Mucosa of stomach (tissue), 1 donor: ENCODE results near the gene PREPL.

ENCODE experiments used
- H3K27me3 ChIP-seq: one replicate; pipeline ENCODE4 v1.7.0; 2013; ENCODE audit warnings: mild to moderate bottlenecking, low read length; ENCODE audit not compliant: control insufficient read depth, insufficient read depth
- H3K36me3 ChIP-seq: one replicate; pipeline ENCODE4 v1.7.0; 2013; ENCODE audit warnings: low read length; ENCODE audit not compliant: control insufficient read depth, insufficient read depth
- H3K4me1 ChIP-seq: one replicate; pipeline ENCODE4 v1.7.0; 2013; ENCODE audit warnings: mild to moderate bottlenecking, low read length; ENCODE audit not compliant: control insufficient read depth, insufficient read depth
- H3K4me3 ChIP-seq: one replicate; pipeline ENCODE4 v1.7.0; 2013; ENCODE audit warnings: low read length
- H3K9ac ChIP-seq: one replicate; pipeline ENCODE4 v1.7.0; 2013; ENCODE audit warnings: mild to moderate bottlenecking, low read length, moderate library complexity
- H3K9me3 ChIP-seq: one replicate; pipeline ENCODE4 v1.7.0; 2013; ENCODE audit warnings: mild to moderate bottlenecking, low read length, moderate library complexity; ENCODE audit not compliant: control insufficient read depth
- donor health status: Pancreatic carcinoma.

Gene PREPL

GRCh38 chr2:44342854-44343253 is 18.4 kb downstream of the PREPL start:
- H3K4me3 ChIP-seq: no peak overlapping the region
- H3K9ac ChIP-seq: no peak overlapping the region
- H3K4me1 ChIP-seq: peaks cover 6% of the 10 kb centered on the region
- H3K36me3 ChIP-seq: peaks cover 6% of the 10 kb centered on the region
- no peaks in the 10 kb centered on the region for H3K9me3 ChIP-seq
- no peaks in the 10 kb centered on the region for H3K27me3 ChIP-seq

GRCh38 chr2:44335806-44336538 is 25.3 kb downstream of the PREPL start:
- H3K9me3 ChIP-seq: no peaks in the 10 kb centered on the region
- no peaks in the 10 kb centered on the region for H3K27me3 ChIP-seq
- no peak overlapping the region for H3K4me3 ChIP-seq
- no peaks in the 10 kb centered on the region for H3K4me1 ChIP-seq
- H3K36me3 ChIP-seq: peaks cover 8% of the 10 kb centered on the region
- no peak overlapping the region for H3K9ac ChIP-seq

GRCh38 chr2:44333994-44334393 is 27.3 kb downstream of the PREPL start:
- peaks cover 8% of the 10 kb centered on the region for H3K36me3 ChIP-seq
- H3K4me3 ChIP-seq: no peak overlapping the region
- H3K9ac ChIP-seq: no peak overlapping the region
- H3K27me3 ChIP-seq: no peaks in the 10 kb centered on the region
- H3K9me3 ChIP-seq: no peaks in the 10 kb centered on the region
- H3K4me1 ChIP-seq: no peaks in the 10 kb centered on the region

- Histone ChIP-seq H3K27me3 (no peaks in the 10 kb centered on the region), H3K4me3 (no peak overlapping the region), H3K9me3 (no peaks in the 10 kb centered on the region), H3K9ac (no peak overlapping the region), H3K36me3 (no peaks in the 10 kb centered on the region), H3K4me1 (no peaks in the 10 kb centered on the region)
Measured at GRCh38 chr2:44330801-44331200, 30.5 kb downstream of the PREPL start.

DNA sequence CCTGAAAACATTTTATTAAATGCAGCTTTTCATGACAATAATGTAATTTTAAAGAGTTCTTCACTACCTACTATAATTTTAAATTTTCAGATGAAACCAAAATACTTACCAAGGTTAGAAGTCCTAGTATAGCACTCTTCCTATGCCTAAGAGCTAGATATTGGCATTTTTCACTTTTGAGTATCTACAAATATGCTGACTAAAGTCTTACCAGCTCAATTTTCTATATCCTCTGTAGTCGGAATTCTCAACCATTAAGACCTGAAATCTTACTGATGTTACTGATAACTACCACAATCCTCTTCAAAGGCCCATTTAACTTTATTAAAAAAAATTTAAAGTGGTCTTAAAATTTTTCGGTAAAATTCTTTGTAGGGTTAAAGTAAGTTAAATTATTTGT is 32.0 kb downstream of the PREPL start:
- no peak overlapping the region for H3K9ac ChIP-seq
- H3K36me3 ChIP-seq: no peaks in the 10 kb centered on the region
- no peaks in the 10 kb centered on the region for H3K9me3 ChIP-seq
- H3K27me3 ChIP-seq: no peaks in the 10 kb centered on the region
- H3K4me3 ChIP-seq: no peak overlapping the region
- no peaks in the 10 kb centered on the region for H3K4me1 ChIP-seq

DNA sequence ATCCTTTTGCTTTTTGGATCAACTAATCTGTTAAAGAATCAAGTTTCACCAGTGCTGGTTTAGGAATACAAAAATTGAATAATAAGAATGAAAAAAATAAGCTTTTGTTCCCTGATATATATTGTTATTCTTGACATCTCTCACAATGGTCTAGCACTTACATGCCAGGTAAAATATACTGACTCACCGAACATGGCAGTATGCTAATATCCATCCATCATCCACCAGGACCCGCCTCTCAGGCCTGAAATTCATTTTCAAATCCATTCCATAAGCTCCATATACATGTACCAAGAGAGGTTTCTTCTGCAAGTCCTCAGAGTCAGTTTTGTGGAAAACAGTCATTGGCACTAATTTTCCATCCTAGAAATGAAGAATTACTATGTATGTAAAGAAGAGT is 32.5 kb downstream of the PREPL start:
- no peak overlapping the region for H3K4me3 ChIP-seq
- no peaks in the 10 kb centered on the region for H3K36me3 ChIP-seq
- H3K27me3 ChIP-seq: no peaks in the 10 kb centered on the region
- no peaks in the 10 kb centered on the region for H3K4me1 ChIP-seq
- no peak overlapping the region for H3K9ac ChIP-seq
- H3K9me3 ChIP-seq: no peaks in the 10 kb centered on the region

- no peak overlapping the region for H3K9ac ChIP-seq
- no peaks in the 10 kb centered on the region for H3K4me1 ChIP-seq
- H3K27me3 ChIP-seq: no peaks in the 10 kb centered on the region
- H3K36me3 ChIP-seq: peaks cover 5% of the 10 kb centered on the region
- H3K4me3 ChIP-seq: no peak overlapping the region
- no peaks in the 10 kb centered on the region for H3K9me3 ChIP-seq
Measured at GRCh38 chr2:44326548-44327264, 34.6 kb downstream of the PREPL start.

DNA sequence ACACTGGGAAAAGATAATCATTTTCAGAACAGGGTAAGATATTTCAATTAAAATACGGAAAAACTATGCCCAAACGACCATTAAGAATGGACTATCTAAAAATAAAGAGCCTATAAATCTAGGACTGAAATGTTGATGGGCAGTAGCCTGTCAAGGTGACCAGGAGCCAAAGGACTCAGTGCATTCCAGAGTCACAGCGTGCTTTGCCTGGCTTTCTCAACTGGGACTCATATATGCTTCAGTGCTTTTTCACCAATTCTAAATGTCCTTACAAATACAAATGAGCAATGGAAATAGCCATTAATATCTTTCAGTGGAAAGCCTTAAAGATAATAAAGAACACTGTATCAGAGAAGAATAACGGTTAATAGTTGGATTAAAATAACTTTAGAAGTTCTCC is 35.4 kb downstream of the PREPL start:
- Histone ChIP-seq H3K4me1 (no peaks in the 10 kb centered on the region), H3K9me3 (no peaks in the 10 kb centered on the region), H3K36me3 (peaks cover 10% of the 10 kb centered on the region), H3K4me3 (no peak overlapping the region), H3K27me3 (no peaks in the 10 kb centered on the region), H3K9ac (no peak overlapping the region)

DNA sequence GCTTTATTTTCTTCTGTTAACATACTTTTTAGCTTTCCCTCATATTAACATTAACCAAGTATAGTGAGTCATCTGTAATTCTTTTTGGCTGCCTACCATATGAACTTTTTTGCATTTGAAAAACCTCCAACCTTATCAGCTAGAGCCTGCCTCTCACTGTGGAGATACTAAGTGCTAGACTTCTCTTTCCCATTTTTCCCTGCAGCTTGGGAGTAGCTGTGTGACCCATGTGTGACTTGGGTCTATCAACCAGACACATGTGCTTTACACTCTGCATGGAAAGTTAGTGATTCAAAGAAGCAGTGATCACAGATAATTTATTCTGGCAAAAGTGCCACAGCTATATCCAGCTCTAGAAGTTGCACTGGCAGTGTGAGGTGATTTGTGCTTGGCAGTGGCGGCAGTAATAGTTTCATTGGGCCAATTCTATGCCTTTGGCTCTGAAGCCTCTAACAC is 36.3 kb downstream of the PREPL start:
- Histone ChIP-seq H3K4me1 (no peaks in the 10 kb centered on the region), H3K36me3 (peaks cover 10% of the 10 kb centered on the region)

DNA sequence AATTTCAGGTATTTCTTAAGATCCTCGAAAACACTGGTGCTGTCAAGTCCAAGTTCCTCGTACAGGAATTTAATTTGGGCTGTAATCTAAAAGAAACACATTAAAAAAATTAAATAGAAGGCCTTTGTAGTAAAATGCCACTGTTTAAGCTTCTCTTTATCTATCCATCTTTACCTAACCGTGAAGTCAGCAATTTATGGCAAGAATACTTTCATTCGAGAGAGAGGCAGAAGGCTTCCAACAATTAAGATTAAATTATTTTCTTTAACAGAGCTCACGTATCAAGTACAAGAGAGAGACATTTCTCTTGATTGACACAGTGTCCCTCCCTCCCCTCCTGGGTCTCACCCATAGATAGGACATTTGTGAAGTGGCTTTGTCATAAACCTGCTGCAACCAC is 39.9 kb downstream of the PREPL start:
- Histone ChIP-seq H3K4me3 (no peak overlapping the region), H3K27me3 (no peaks in the 10 kb centered on the region), H3K9me3 (no peaks in the 10 kb centered on the region), H3K9ac (no peak overlapping the region), H3K4me1 (no peaks in the 10 kb centered on the region), H3K36me3 (peaks cover 10% of the 10 kb centered on the region)

More for the DNA sequence above, 36.3 kb downstream of the PREPL start:
- no peaks in the 10 kb centered on the region for H3K27me3 ChIP-seq
- no peaks in the 10 kb centered on the region for H3K9me3 ChIP-seq
- H3K4me3 ChIP-seq: no peak overlapping the region
- no peak overlapping the region for H3K9ac ChIP-seq

- H3K4me3 ChIP-seq: no peak overlapping the region
- H3K36me3 ChIP-seq: peaks cover 10% of the 10 kb centered on the region
- H3K9me3 ChIP-seq: no peaks in the 10 kb centered on the region
- no peaks in the 10 kb centered on the region for H3K4me1 ChIP-seq
- no peaks in the 10 kb centered on the region for H3K27me3 ChIP-seq
- H3K9ac ChIP-seq: no peak overlapping the region
Measured at GRCh38 chr2:44320832-44321231, 40.5 kb downstream of the PREPL start.

- Histone ChIP-seq H3K4me1 (no peaks in the 10 kb centered on the region), H3K9ac (no peak overlapping the region), H3K27me3 (no peaks in the 10 kb centered on the region), H3K4me3 (no peak overlapping the region), H3K36me3 (no peaks in the 10 kb centered on the region), H3K9me3 (peaks cover under 1% of the 10 kb centered on the region)
Measured at GRCh38 chr2:44315945-44316344, 45.3 kb downstream of the PREPL start.
